IMR-90 (cell line): Measurements from ENCODE around the gene CADM1. TPM values are rescaled to one million over a fixed set of nuclear protein-coding genes. Genes with fewer than 3 reads are reported as not detected.
A peak's percentile ranks its signal among the peaks of the same experiment; 100 is the strongest.

Source experiments
- ATAC-seq: fragments of 200-7000 bp; cut with Tn5 transposase; 2 replicates; pipeline ENCODE4 v1.9.1; 2020; ENCODE audit warnings: low read depth, mild to moderate bottlenecking, moderate library complexity
- BruUV-seq: library from RNA; stranded (reverse); fragments of 400-500 nt; replicated peaks from 2 replicates; lab custom pipeline; 2021; lab: Mats Ljungman, UMichigan
- CTCF ChIA-PET: fragments of 300-600 bp; formaldehyde crosslinking; extraction: SDS; loops from one replicate; lab custom pipeline; 2021; ENCODE audit warnings: antibody characterized with exemption; lab: Yijun Ruan, JAX
- POLR2A ChIA-PET: fragments of 300-600 bp; sonication (Branson Sonifier 250); formaldehyde crosslinking; loops from one replicate; lab custom pipeline; 2022; ENCODE audit warnings: antibody characterized with exemption; ENCODE audit not compliant: unreplicated experiment; lab: Charles Lee
- DNase-seq: peaks from one replicate; pipeline ENCODE4 v3.0.0; 2013
- H2AFZ ChIP-seq: replicated peaks from 2 replicates; pipeline ENCODE3; 2013; ENCODE audit warnings: low read length, mild to moderate bottlenecking; ENCODE audit not compliant: poor library complexity
- H2AK5ac ChIP-seq: 2 replicates; pipeline ENCODE4 v1.6.1; 2013; ENCODE audit warnings: low read depth, low read length, inconsistent platforms
- H2AK9ac ChIP-seq: replicated peaks from 2 replicates; pipeline ENCODE3; 2013; ENCODE audit warnings: mild to moderate bottlenecking, low read depth, low read length, moderate library complexity; ENCODE audit not compliant: poor library complexity
- H2BK120ac ChIP-seq: 2 replicates; pipeline ENCODE4 v1.6.1; 2013; ENCODE audit warnings: low read depth, low read length, inconsistent platforms
- H2BK15ac ChIP-seq: 3 replicates; pipeline ENCODE4 v1.6.1; 2013; ENCODE audit warnings: low read depth, low read length, inconsistent platforms
- H2BK20ac ChIP-seq: 2 replicates; pipeline ENCODE4 v1.6.1; 2013; ENCODE audit warnings: low read depth, mild to moderate bottlenecking, inconsistent platforms, low read length, moderate library complexity
- H2BK5ac ChIP-seq: 2 replicates; pipeline ENCODE4 v1.6.1; 2013; ENCODE audit warnings: mild to moderate bottlenecking, low read depth, low read length, inconsistent platforms; ENCODE audit not compliant: poor library complexity, severe bottlenecking
- H3K14ac ChIP-seq: replicated peaks from 2 replicates; pipeline ENCODE4 v1.6.1; 2013; ENCODE audit warnings: low read depth, low read length, inconsistent platforms
- H3K18ac ChIP-seq: 2 replicates; pipeline ENCODE4 v1.6.1; 2013; ENCODE audit warnings: low read depth, low read length, control low read depth
- H3K23ac ChIP-seq: 2 replicates; pipeline ENCODE4 v1.6.1; 2013; ENCODE audit warnings: low read depth, low read length, inconsistent platforms
- H3K27ac ChIP-seq: 2 replicates; pipeline ENCODE4 v1.5.1; 2013; ENCODE audit warnings: mild to moderate bottlenecking, control low read depth, low read length; ENCODE audit not compliant: insufficient read depth
- H3K27me3 ChIP-seq: 2 replicates; pipeline ENCODE4 v1.6.1; 2013; ENCODE audit warnings: low read length; ENCODE audit not compliant: control insufficient read depth, insufficient read depth
- H3K36me3 ChIP-seq: 2 replicates; pipeline ENCODE4 v1.6.1; 2013; ENCODE audit warnings: low read length, mixed read lengths; ENCODE audit not compliant: control insufficient read depth, insufficient read depth
- H3K4ac ChIP-seq: 2 replicates; pipeline ENCODE4 v1.6.1; 2013; ENCODE audit warnings: low read depth, low read length, inconsistent platforms
- H3K4me1 ChIP-seq: 2 replicates; pipeline ENCODE4 v1.6.1; 2013; ENCODE audit warnings: low read length, mixed read lengths; ENCODE audit not compliant: control insufficient read depth, insufficient read depth
- H3K4me2 ChIP-seq: 2 replicates; pipeline ENCODE4 v1.6.1; 2013; ENCODE audit warnings: low read depth, mild to moderate bottlenecking, control low read depth, low read length, moderate library complexity
- H3K4me3 ChIP-seq: 2 replicates; pipeline ENCODE4 v1.5.1; 2013; ENCODE audit warnings: low read depth, mild to moderate bottlenecking, control low read depth, low read length, moderate library complexity; ENCODE audit not compliant: insufficient read depth
- H3K56ac ChIP-seq: 2 replicates; pipeline ENCODE4 v1.6.1; 2013; ENCODE audit warnings: low read length, inconsistent platforms; ENCODE audit not compliant: insufficient read depth; ENCODE audit errors: extremely low read depth
- H3K79me1 ChIP-seq, 2 experiments: 2 replicates each; pipeline ENCODE4 v1.6.1; 2013; ENCODE audit warnings: low read length in 2 of 2, inconsistent platforms in 1 of 2, low read depth in 1 of 2
- H3K9ac ChIP-seq: 2 replicates; pipeline ENCODE4 v1.6.1; 2013; ENCODE audit warnings: low read depth, low read length, control low read depth
- H3K9me1 ChIP-seq: 2 replicates; pipeline ENCODE4 v1.6.1; 2013; ENCODE audit warnings: low read length, inconsistent platforms; ENCODE audit not compliant: insufficient read depth
- H3K9me3 ChIP-seq: 2 replicates; pipeline ENCODE4 v1.6.1; 2013; ENCODE audit warnings: low read length; ENCODE audit not compliant: control insufficient read depth, insufficient read depth
- H4K20me1 ChIP-seq: 2 replicates; pipeline ENCODE4 v1.6.1; 2013; ENCODE audit warnings: low read length, inconsistent platforms; ENCODE audit not compliant: insufficient read depth
- H4K5ac ChIP-seq: 2 replicates; pipeline ENCODE4 v1.6.1; 2013; ENCODE audit warnings: mild to moderate bottlenecking, low read depth, low read length, control low read depth
- H4K8ac ChIP-seq, 2 experiments: 2 replicates each; pipeline ENCODE4 v1.6.1; 2013; ENCODE audit warnings: low read depth in 2 of 2, low read length in 2 of 2, control low read depth in 1 of 2, inconsistent platforms in 1 of 2
- H4K91ac ChIP-seq: 2 replicates; pipeline ENCODE4 v1.6.1; 2013; ENCODE audit warnings: low read depth, low read length, inconsistent platforms; ENCODE audit not compliant: insufficient read depth
- BHLHE40 ChIP-seq: fragments of 150-350 bp; IDR thresholded peaks from 2 replicates; pipeline ENCODE4 v1.6.1; 2016; ENCODE audit warnings: mild to moderate bottlenecking, low read depth, low read length
- CEBPB ChIP-seq: IDR thresholded peaks from 2 replicates; pipeline ENCODE4 v1.6.1; 2012; ENCODE audit warnings: low read depth, low read length, improper control_type of control experiment
- RAD21 ChIP-seq: IDR thresholded peaks from 2 replicates; pipeline ENCODE4 v1.6.1; 2012; ENCODE audit warnings: low read length, improper control_type of control experiment
- WGBS, 2 experiments: methylation state at CpG; one replicate each; pipeline versions ENCODE4 v1.1.5 to v1.1.7; 2013; ENCODE audit warnings: missing lambda C conversion rate in 2 of 2; ENCODE audit not compliant: insufficient read length in 1 of 2; ENCODE audit errors: extremely low coverage in 2 of 2; 5-methylcytosine and 5-hydroxymethylcytosine counted together
- dilution Hi-C: fragments of 300-500 bp; cut with HindIII; formaldehyde crosslinking; loops from one replicate; pipeline ENCODE4 v1.14.3; 2018; ENCODE audit warnings: low sequenced_read_pairs; ENCODE audit not compliant: unreplicated experiment
- in situ Hi-C: fragments of 300-500 bp; cut with MboI; formaldehyde crosslinking; loops from 3 replicates; pipeline ENCODE4 v1.14.3; 2019; ENCODE audit warnings: low sequenced_read_pairs, inconsistent platforms, mixed read lengths
- intact Hi-C: fragments of 100-400 bp; cut with micrococcal nuclease; formaldehyde crosslinking; loops from 2 replicates; pipeline ENCODE4 v1.10.0; 2022
- polyA plus RNA-seq, 3 experiments: library from polyadenylated mRNA; depleted of rRNA; stranded (reverse); fragments of >200 nt; gene quantifications; 2 replicates each; pipeline ENCODE4 v1.2.3, GENCODE V29; 2012; ENCODE audit warnings: low replicate concordance in 1 of 3
- total RNA-seq: library from RNA; depleted of rRNA; stranded (reverse); fragments of >200 nt; gene quantifications from 2 replicates; pipeline ENCODE4 v1.2.3, GENCODE V29; 2012

Gene CADM1
- total and polyA plus RNA-seq, 2 of the 4 experiments (the other 2 are of a cell fraction), result 28.8 to 77.1 TPM

GRCh38 chr11:115201111-115201792, 303.0 kb downstream of the CADM1 start:
- ATAC-seq (peak; percentile 78), DNase-seq (peak; percentile 89)
- peak overlapping the region; percentile 53 for H3K4me2 ChIP-seq
- H2BK120ac ChIP-seq, result peak overlapping the region; percentile 1; the same call in 1 of the 2 replicates
- H2AFZ ChIP-seq, result no peak overlapping the region
- H2BK20ac ChIP-seq, result no peak overlapping the region; the same call in 1 of the 2 replicates
- no peaks in the 10 kb centered on the region for H3K36me3 ChIP-seq
- no peak overlapping the region for H2AK9ac ChIP-seq
- no peaks in the 10 kb centered on the region for H3K9me3 ChIP-seq
- H3K14ac ChIP-seq, result no peak overlapping the region; the same call in 1 of the 2 replicates
- H4K5ac ChIP-seq, result 0 out of 2 replicates have a peak overlapping the region, but pooled peaks have one; percentile 0
- in situ Hi-C loops, result no loop called here
- H4K8ac ChIP-seq, result peak overlapping the region; percentile 11 to 66; a peak in 3 of 4 replicates
- BruUV-seq, result no TSS peak
- H2AK5ac ChIP-seq, result 0 out of 2 replicates have a peak overlapping the region, but pooled peaks have one; percentile 64
- H3K23ac ChIP-seq, result peak overlapping the region; percentile 14
- H4K91ac ChIP-seq, result peak overlapping the region; percentile 35; the same call in 1 of the 2 replicates
- H3K18ac ChIP-seq, result no peak overlapping the region; the same call in 1 of the 2 replicates
- peak overlapping the region; percentile 58 for H2BK5ac ChIP-seq
- 0 out of 3 replicates have a peak overlapping the region, but pooled peaks have one; percentile 23 for H2BK15ac ChIP-seq
- intact Hi-C loops, result loop anchor here (10.0 kb wide), 1 partner anchor 414 kb away; no protein-coding TSS in a partner anchor
- TF ChIP-seq BHLHE40 (peak; percentile 79), CEBPB (peak; percentile 81), RAD21 (no peak)
- H3K9me1 ChIP-seq, result peaks cover 4% of the 10 kb centered on the region
- no peak overlapping the region for H3K4me3 ChIP-seq
- no peaks in the 10 kb centered on the region for H3K79me1 ChIP-seq
- no peaks in the 10 kb centered on the region for H4K20me1 ChIP-seq
- no peaks in the 10 kb centered on the region for H3K27me3 ChIP-seq
- H3K9ac ChIP-seq, result no peak overlapping the region
- peak overlapping the region; percentile 53; the same call in 1 of the 2 replicates for H3K4ac ChIP-seq
- ChIA-PET CTCF (interaction anchor here (0.6 to 1.1 kb wide), 2 partner anchors 16 to 55 kb away, joined by 3 to 4 read pairs; no protein-coding TSS in a partner anchor), POLR2A (interaction anchor here (0.6 kb wide), 1 partner anchor 498 kb away, joined by 3 read pairs; no protein-coding TSS in a partner anchor)
- H3K56ac ChIP-seq, result peak overlapping the region; percentile 13
- peak overlapping the region; percentile 9 for H3K27ac ChIP-seq
- H3K4me1 ChIP-seq, result peaks cover 11% of the 10 kb centered on the region
- dilution Hi-C loops, result no loop called here
- no CpG with 5 or more reads among the region's 6 CpGs for WGBS, 2 experiments
